HepG2 (cell line): Measurements from ENCODE around the gene NOTUM. TPM values are rescaled to one million over a fixed set of nuclear protein-coding genes. Genes with fewer than 3 reads are reported as not detected.

ENCODE experiments used
- RERE ChIP-seq: IDR thresholded peaks from 2 replicates; pipeline ENCODE4 v1.6.1; 2016; ENCODE audit warnings: low read depth, missing genetic modification reagents, missing compliant biosample characterization
- SKI ChIP-seq: fragments of 450-650 bp; IDR thresholded peaks from one replicate; pipeline ENCODE4 v1.6.1; 2018; ENCODE audit warnings: mild to moderate bottlenecking; ENCODE audit not compliant: partially characterized antibody
- ZBTB42 ChIP-seq: sonication (generic); formaldehyde crosslinking; IDR thresholded peaks from 2 replicates; pipeline ENCODE4 v1.5.0; 2020; ENCODE audit warnings: mild to moderate bottlenecking, missing genetic modification reagents
- ZFP41 ChIP-seq: sonication (generic); formaldehyde crosslinking; IDR thresholded peaks from 2 replicates; pipeline ENCODE4 v1.4.0; 2020; ENCODE audit warnings: mild to moderate bottlenecking, missing genetic modification reagents, borderline replicate concordance
- ZNF180 ChIP-seq: sonication (generic); formaldehyde crosslinking; IDR thresholded peaks from 2 replicates; pipeline ENCODE4 v1.4.0; 2020; ENCODE audit warnings: low read depth, missing genetic modification reagents, borderline replicate concordance
- ZNF333 ChIP-seq: sonication (generic); formaldehyde crosslinking; IDR thresholded peaks from 2 replicates; pipeline ENCODE4 v1.4.0; 2020; ENCODE audit warnings: mild to moderate bottlenecking, missing genetic modification reagents, borderline replicate concordance
- ZNF414 ChIP-seq: sonication (generic); formaldehyde crosslinking; IDR thresholded peaks from 2 replicates; pipeline ENCODE4 v1.5.0; 2020; ENCODE audit warnings: missing genetic modification reagents
- ZNF430 ChIP-seq: sonication (generic); formaldehyde crosslinking; IDR thresholded peaks from 2 replicates; pipeline ENCODE4 v1.9.0; 2021; ENCODE audit warnings: mild to moderate bottlenecking, missing genetic modification reagents
- ZNF75D ChIP-seq: sonication (generic); formaldehyde crosslinking; IDR thresholded peaks from 2 replicates; pipeline ENCODE4 v1.8.1; 2023; ENCODE audit warnings: missing genetic modification reagents, mild to moderate bottlenecking, borderline replicate concordance
- ZNF777 ChIP-seq: sonication (generic); formaldehyde crosslinking; IDR thresholded peaks from 2 replicates; pipeline ENCODE4 v1.4.0; 2020; ENCODE audit warnings: missing genetic modification reagents
- ZNF780A ChIP-seq: sonication (generic); formaldehyde crosslinking; IDR thresholded peaks from 2 replicates; pipeline ENCODE4 v1.8.0; 2022; ENCODE audit warnings: mild to moderate bottlenecking, missing genetic modification reagents, moderate library complexity
- ZNF781 ChIP-seq: sonication (generic); formaldehyde crosslinking; IDR thresholded peaks from 2 replicates; pipeline ENCODE4 v1.5.1; 2020; ENCODE audit warnings: borderline replicate concordance, mild to moderate bottlenecking, missing genetic modification reagents; ENCODE audit errors: not compliant biosample characterization
- polyA plus RNA-seq, 8 experiments: library from polyadenylated mRNA; depleted of rRNA in 3 of 8; stranded (reverse) in 7 of 8; unstranded in 1 of 8; fragments of >200 nt; fragmentation: Illumina TruSeq in 4 of 8; extraction: Trizol in 4 of 8; gene quantifications; 2 replicates each; pipeline versions ENCODE4 v1.2.1 to v1.2.3, GENCODE V29; 2011 to 2016; ENCODE audit warnings: low read depth in 4 of 8, missing spikeins in 1 of 8, mixed read lengths in 1 of 8; ENCODE audit not compliant: insufficient read depth in 1 of 8
- total RNA-seq, 5 experiments: library from RNA; depleted of rRNA; stranded (reverse); fragments of >200 nt; fragmentation: Illumina TruSeq; extraction: Trizol; gene quantifications; 2 replicates each; pipeline ENCODE4 v1.2.3, GENCODE V29; 2016; ENCODE audit warnings: low read depth in 1 of 5
- TF ChIP-seq, protein P1 (sequence below): sonication (generic); formaldehyde crosslinking; IDR thresholded peaks from 2 replicates; pipeline ENCODE4 v1.5.0; 2020; ENCODE audit warnings: mild to moderate bottlenecking, missing genetic modification reagents
- TF ChIP-seq, protein P2 (sequence below): IDR thresholded peaks from 2 replicates; pipeline ENCODE4 v1.6.1; 2018; ENCODE audit warnings: missing genetic modification reagents, mild to moderate bottlenecking, missing compliant biosample characterization

NOTUM gene
- total and polyA plus RNA-seq, 2 of the 13 experiments (the other 11 are each of a cell fraction or from before 2014, with no cell fraction given): 150 to 160 TPM

DNA sequence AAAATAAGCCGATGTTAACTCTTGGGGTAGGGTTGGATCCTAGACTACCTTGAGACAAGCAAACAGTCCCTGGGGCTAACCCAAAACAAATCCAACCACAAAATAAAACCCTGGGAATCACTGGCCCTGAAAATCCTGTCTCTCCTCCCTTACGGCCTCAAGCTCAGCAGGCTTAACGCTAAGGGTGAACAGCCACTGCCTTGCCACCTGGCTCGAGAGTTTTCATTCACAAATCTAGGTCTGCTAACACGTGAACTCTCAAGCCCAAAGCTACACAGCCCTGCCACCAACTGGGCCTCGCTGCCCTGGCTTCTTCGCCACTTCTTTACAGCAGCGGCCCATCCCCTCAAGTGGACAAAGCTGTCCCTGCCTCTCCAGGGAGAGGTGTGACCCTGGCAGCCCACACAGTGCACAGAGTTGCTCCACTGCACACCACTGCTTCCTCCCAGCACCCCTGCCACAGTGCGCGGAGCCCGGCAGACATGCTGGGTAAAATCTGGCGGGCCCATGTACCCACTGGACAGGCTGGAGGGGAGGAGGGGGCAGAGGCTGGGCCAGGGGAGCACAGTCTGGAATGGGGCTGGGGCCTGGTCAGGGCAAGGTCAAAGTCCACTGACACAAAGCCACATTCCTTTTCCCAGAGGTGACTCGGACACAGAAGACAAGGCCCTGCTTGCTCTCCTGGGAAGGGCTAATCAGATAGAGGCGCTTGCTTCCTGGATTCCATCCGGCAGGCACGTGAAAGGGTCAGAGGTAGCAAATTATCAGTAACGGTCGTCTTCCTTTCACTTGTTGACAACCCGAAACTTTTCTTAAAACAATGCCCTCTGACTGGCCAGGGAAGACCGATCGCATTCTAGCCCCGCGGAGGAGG is 50.8 kb downstream of the NOTUM start (continued):
- TF ChIP-seq RERE (CRISPR knock-in tag) (0 out of 2 replicates have a peak, but pooled peaks have one; percentile 37), ZNF414 (peak; percentile 47; the same call in 1 of the 2 replicates), ZBTB42 (peak; percentile 90), ZNF430 (CRISPR knock-in tag) (no peak), ZNF780A (CRISPR knock-in tag) (0 out of 2 replicates have a peak, but pooled peaks have one; percentile 43), ZNF333 (peak; percentile 54; the same call in 1 of the 2 replicates), SKI (peak; percentile 85), ZNF777 (CRISPR knock-in tag) (0 out of 2 replicates have a peak, but pooled peaks have one; percentile 29), ZNF180 (0 out of 2 replicates have a peak, but pooled peaks have one; percentile 41), ZNF781 (no peak), ZNF75D (CRISPR knock-in tag) (no peak), ZFP41 (CRISPR knock-in tag) (no peak)
- TF ChIP-seq, protein P1, sequence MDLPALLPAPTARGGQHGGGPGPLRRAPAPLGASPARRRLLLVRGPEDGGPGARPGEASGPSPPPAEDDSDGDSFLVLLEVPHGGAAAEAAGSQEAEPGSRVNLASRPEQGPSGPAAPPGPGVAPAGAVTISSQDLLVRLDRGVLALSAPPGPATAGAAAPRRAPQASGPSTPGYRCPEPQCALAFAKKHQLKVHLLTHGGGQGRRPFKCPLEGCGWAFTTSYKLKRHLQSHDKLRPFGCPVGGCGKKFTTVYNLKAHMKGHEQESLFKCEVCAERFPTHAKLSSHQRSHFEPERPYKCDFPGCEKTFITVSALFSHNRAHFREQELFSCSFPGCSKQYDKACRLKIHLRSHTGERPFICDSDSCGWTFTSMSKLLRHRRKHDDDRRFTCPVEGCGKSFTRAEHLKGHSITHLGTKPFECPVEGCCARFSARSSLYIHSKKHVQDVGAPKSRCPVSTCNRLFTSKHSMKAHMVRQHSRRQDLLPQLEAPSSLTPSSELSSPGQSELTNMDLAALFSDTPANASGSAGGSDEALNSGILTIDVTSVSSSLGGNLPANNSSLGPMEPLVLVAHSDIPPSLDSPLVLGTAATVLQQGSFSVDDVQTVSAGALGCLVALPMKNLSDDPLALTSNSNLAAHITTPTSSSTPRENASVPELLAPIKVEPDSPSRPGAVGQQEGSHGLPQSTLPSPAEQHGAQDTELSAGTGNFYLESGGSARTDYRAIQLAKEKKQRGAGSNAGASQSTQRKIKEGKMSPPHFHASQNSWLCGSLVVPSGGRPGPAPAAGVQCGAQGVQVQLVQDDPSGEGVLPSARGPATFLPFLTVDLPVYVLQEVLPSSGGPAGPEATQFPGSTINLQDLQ: 0 out of 2 replicates have a peak, but pooled peaks have one; percentile 69
- TF ChIP-seq, protein P2, sequence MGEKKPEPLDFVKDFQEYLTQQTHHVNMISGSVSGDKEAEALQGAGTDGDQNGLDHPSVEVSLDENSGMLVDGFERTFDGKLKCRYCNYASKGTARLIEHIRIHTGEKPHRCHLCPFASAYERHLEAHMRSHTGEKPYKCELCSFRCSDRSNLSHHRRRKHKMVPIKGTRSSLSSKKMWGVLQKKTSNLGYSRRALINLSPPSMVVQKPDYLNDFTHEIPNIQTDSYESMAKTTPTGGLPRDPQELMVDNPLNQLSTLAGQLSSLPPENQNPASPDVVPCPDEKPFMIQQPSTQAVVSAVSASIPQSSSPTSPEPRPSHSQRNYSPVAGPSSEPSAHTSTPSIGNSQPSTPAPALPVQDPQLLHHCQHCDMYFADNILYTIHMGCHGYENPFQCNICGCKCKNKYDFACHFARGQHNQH (CRISPR knock-in tag): peak; percentile 92
